Liver (tissue), 3 donors: Measurements from ENCODE around the gene PARP15.

Experiments
- TAF1 ChIP-seq: conservative IDR thresholded peaks from 2 replicates; pipeline ENCODE4 v1.6.1; 2016; ENCODE audit warnings: antibody characterized with exemption, mild to moderate bottlenecking
- TF ChIP-seq, protein P1 (sequence below): IDR thresholded peaks from 2 replicates; pipeline ENCODE4 v1.6.1; 2016; ENCODE audit warnings: antibody characterized with exemption
- TF ChIP-seq, protein P2 (sequence below): fragments of 150-350 bp; IDR thresholded peaks from 2 replicates; pipeline ENCODE4 v1.5.1; 2017; ENCODE audit warnings: improper control_type of control experiment, low read depth, low read length; ENCODE audit not compliant: missing input control
- donor health status: healthy.
- donor health status: healthy.

DNA sequence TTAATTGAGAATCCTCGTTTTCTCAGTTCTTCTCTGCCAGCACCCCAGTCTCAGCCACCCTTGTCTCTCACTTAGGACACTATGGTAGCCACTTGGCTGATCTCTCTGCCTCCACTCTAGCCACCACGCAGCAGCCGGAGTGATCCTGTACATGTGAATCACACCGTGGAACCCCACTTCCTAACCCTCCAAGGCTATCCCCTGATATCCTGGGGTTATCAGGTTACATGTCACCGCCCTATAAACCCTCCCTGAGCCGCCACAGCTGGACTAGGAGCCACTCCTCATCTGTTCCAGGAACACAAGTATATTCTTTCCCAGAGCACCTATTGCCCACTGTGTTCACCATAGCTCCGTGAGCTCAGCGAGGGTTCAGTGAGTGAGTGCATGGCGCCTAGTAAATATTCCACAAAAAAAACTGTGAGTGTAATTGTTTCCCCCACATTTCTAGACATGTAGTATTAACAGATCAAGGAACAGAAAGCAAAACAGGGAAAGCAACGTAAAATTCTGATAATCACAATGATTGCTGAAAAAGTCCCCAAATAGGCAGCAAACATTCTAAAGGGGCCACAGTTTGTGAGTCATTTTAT is 102.5 kb downstream of the PARP15 start:
- TF ChIP-seq, protein P1, sequence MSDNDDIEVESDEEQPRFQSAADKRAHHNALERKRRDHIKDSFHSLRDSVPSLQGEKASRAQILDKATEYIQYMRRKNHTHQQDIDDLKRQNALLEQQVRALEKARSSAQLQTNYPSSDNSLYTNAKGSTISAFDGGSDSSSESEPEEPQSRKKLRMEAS, result no peak
- TF ChIP-seq, protein P2, sequence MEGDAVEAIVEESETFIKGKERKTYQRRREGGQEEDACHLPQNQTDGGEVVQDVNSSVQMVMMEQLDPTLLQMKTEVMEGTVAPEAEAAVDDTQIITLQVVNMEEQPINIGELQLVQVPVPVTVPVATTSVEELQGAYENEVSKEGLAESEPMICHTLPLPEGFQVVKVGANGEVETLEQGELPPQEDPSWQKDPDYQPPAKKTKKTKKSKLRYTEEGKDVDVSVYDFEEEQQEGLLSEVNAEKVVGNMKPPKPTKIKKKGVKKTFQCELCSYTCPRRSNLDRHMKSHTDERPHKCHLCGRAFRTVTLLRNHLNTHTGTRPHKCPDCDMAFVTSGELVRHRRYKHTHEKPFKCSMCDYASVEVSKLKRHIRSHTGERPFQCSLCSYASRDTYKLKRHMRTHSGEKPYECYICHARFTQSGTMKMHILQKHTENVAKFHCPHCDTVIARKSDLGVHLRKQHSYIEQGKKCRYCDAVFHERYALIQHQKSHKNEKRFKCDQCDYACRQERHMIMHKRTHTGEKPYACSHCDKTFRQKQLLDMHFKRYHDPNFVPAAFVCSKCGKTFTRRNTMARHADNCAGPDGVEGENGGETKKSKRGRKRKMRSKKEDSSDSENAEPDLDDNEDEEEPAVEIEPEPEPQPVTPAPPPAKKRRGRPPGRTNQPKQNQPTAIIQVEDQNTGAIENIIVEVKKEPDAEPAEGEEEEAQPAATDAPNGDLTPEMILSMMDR, result no peak
- TF ChIP-seq TAF1, result no peak
